Measurements from ENCODE around the gene SEMA3B. TPM values are rescaled to one million over a fixed set of nuclear protein-coding genes. Genes with fewer than 3 reads are reported as not detected.

SEMA3B gene
- total and polyA plus RNA-seq, 12 donors = 6.0 to 496 (median 224) TPM

GRCh38 chr3:50265571-50265970 is 3.4 kb upstream of the SEMA3B start:
- DNase-seq = peak in 1 of 7 donors; percentile 31
- Histone ChIP-seq H3K36me3 (replicated peaks in 1 of 2) (no peaks in the 10 kb centered on the region), H3K27ac (peak overlapping the region; percentile 86 to 97 (median 92)), H3K4me3 (no peak overlapping the region), H3K4me1 (replicated peaks in 1 of 2) (peaks cover 55 to 61% of the 10 kb centered on the region in 2 donors), H3K27me3 (no peaks in the 10 kb centered on the region), H3K9me3 (replicated peaks in 1 of 3) (no peaks in the 10 kb centered on the region)
- intact Hi-C loops (cut with DNase I) = no loop called here
- WGBS, 4 donors = 41% methylated on average over 1 of the region's 1 CpG; no CpG with 5 or more reads in 2 of the 4 donors
- no peak for TF ChIP-seq POLR2A (IDR thresholded peaks at IDR 0.05)
- TF ChIP-seq CTCF (IDR thresholded peaks at IDR 0.05) = no peak

- Histone ChIP-seq H3K36me3 (replicated peaks in 1 of 2) (no peaks in the 10 kb centered on the region), H3K27ac (peak overlapping the region; percentile 86 to 97 (median 92)), H3K4me3 (no peak overlapping the region), H3K27me3 (no peaks in the 10 kb centered on the region), H3K9me3 (replicated peaks in 1 of 3) (no peaks in the 10 kb centered on the region), H3K4me1 (replicated peaks in 1 of 2) (peaks cover 52 to 59% of the 10 kb centered on the region in 2 donors)
- TF ChIP-seq CTCF (IDR thresholded peaks at IDR 0.05) (no peak), POLR2A (IDR thresholded peaks at IDR 0.05) (no peak)
- 84 to 90% (median 86%) methylated on average over 4 to 6 of the region's 6 CpGs for WGBS, 4 donors
- DNase-seq = no peak
- intact Hi-C loops (cut with DNase I) = no loop called here
Measured at GRCh38 chr3:50266017-50266416, 2.9 kb upstream of the SEMA3B start.

- Histone ChIP-seq H3K4me3 (peak overlapping the region in 1 of 4 donors; percentile 35), H3K36me3 (replicated peaks in 1 of 2) (no peaks in the 10 kb centered on the region), H3K9me3 (replicated peaks in 1 of 3) (no peaks in the 10 kb centered on the region), H3K27me3 (no peaks in the 10 kb centered on the region), H3K4me1 (replicated peaks in 1 of 2) (peaks cover 54 to 62% of the 10 kb centered on the region in 2 donors), H3K27ac (peak overlapping the region in 4 of 5 donors; percentile 34 to 97 (median 91))
- WGBS, 4 donors = 66 to 75% (median 74%) methylated on average over 5 to 7 of the region's 7 CpGs
- TF ChIP-seq CTCF (IDR thresholded peaks at IDR 0.05) (no peak), POLR2A (IDR thresholded peaks at IDR 0.05) (no peak)
- peak in 1 of 7 donors; percentile 21 for DNase-seq
- intact Hi-C loops (cut with DNase I) = no loop called here
Measured at GRCh38 chr3:50266836-50267235, 2.1 kb upstream of the SEMA3B start.

- Histone ChIP-seq H3K4me3 (peak overlapping the region in 1 of 4 donors; percentile 35), H3K36me3 (replicated peaks in 1 of 2) (no peaks in the 10 kb centered on the region), H3K9me3 (replicated peaks in 1 of 3) (no peaks in the 10 kb centered on the region), H3K4me1 (replicated peaks in 1 of 2) (peaks cover 58 to 64% of the 10 kb centered on the region in 2 donors), H3K27me3 (no peaks in the 10 kb centered on the region), H3K27ac (peak overlapping the region in 4 of 5 donors; percentile 87 to 97 (median 91))
- peak in 2 of 7 donors; percentile 24 to 35 for DNase-seq
- TF ChIP-seq CTCF (IDR thresholded peaks at IDR 0.05) (no peak), POLR2A (IDR thresholded peaks at IDR 0.05) (no peak)
- intact Hi-C loops (cut with DNase I) = no loop called here
- 35 to 67% (median 47%) methylated on average over 8 to 22 of the region's 22 CpGs for WGBS, 4 donors
Measured at GRCh38 chr3:50267280-50267913, 1.6 kb upstream of the SEMA3B start.
